ENCODE data around the gene TBC1D24.
A peak's percentile ranks its signal among the peaks of the same experiment; 100 is the strongest.

Gene TBC1D24

GRCh38 chr16:2450975-2451381 is 23.9 kb upstream of the TBC1D24 start:
- DNase-seq: no peak

GRCh38 chr16:2451851-2452320 is 23.0 kb upstream of the TBC1D24 start:
- DNase-seq: no peak

GRCh38 chr16:2452650-2453049 is 22.3 kb upstream of the TBC1D24 start:
- no peak for DNase-seq

- DNase-seq: no peak
These were observed 19.7 kb upstream of the TBC1D24 start for GRCh38 chr16:2455081-2455845.

- DNase-seq: no peak
These were observed 18.3 kb upstream of the TBC1D24 start for GRCh38 chr16:2456551-2457153.

GRCh38 chr16:2457267-2457666 is 17.7 kb upstream of the TBC1D24 start:
- DNase-seq: no peak

- no peak for DNase-seq
These were observed 17.0 kb upstream of the TBC1D24 start for GRCh38 chr16:2457946-2458345.

- DNase-seq: peak; percentile 60
These were observed 15.9 kb upstream of the TBC1D24 start for GRCh38 chr16:2458887-2459646.

GRCh38 chr16:2459647-2460390 is 15.1 kb upstream of the TBC1D24 start, which contains the start of gene TEDC2:
TEDC2 (plus strand) TSS chr16:2460109; CDS start chr16:2460145, 36 bp downstream.
- DNase-seq: peak; percentile 99

- no peak for DNase-seq
These were observed 14.6 kb upstream of the TBC1D24 start for GRCh38 chr16:2460391-2460713.

- no peak for DNase-seq
These were observed 14.0 kb upstream of the TBC1D24 start for GRCh38 chr16:2460916-2461315.

GRCh38 chr16:2462031-2462866 is 12.7 kb upstream of the TBC1D24 start:
- no peak for DNase-seq

GRCh38 chr16:2464333-2464732 is 10.6 kb upstream of the TBC1D24 start:
- DNase-seq: peak; percentile 55

- peak; percentile 61 for DNase-seq
These were observed 9.1 kb upstream of the TBC1D24 start for GRCh38 chr16:2465653-2466415.

GRCh38 chr16:2466667-2467527 is 8.0 kb upstream of the TBC1D24 start:
- no peak for DNase-seq

GRCh38 chr16:2467528-2468232 is 7.2 kb upstream of the TBC1D24 start:
- peak; percentile 94 for DNase-seq

- DNase-seq: peak; percentile 99
These were observed 6.6 kb upstream of the TBC1D24 start for GRCh38 chr16:2468233-2468724.

- DNase-seq: peak; percentile 100
These were observed 6.1 kb upstream of the TBC1D24 start for GRCh38 chr16:2468725-2469398.
